Endothelial cell of umbilical vein (primary cell): Measurements from ENCODE around the gene DUSP10.

Experiments used
- CTCF ChIP-seq, 2 donors: IDR thresholded peaks; 1 replicate in 1 of 2; 2 replicates in 1 of 2; pipeline ENCODE4 v1.5.1; 2011; ENCODE audit warnings: low read length in 2 of 2, mild to moderate bottlenecking in 2 of 2, moderate library complexity in 2 of 2, control low read depth in 1 of 2, inconsistent platforms in 1 of 2, low read depth in 1 of 2; ENCODE audit not compliant: insufficient read depth in 1 of 2; ENCODE audit errors: extremely low read depth in 1 of 2
- MAX ChIP-seq: IDR thresholded peaks from 2 replicates; pipeline ENCODE4 v1.6.1; 2011; ENCODE audit not compliant: insufficient read depth, insufficient read length

DNA sequence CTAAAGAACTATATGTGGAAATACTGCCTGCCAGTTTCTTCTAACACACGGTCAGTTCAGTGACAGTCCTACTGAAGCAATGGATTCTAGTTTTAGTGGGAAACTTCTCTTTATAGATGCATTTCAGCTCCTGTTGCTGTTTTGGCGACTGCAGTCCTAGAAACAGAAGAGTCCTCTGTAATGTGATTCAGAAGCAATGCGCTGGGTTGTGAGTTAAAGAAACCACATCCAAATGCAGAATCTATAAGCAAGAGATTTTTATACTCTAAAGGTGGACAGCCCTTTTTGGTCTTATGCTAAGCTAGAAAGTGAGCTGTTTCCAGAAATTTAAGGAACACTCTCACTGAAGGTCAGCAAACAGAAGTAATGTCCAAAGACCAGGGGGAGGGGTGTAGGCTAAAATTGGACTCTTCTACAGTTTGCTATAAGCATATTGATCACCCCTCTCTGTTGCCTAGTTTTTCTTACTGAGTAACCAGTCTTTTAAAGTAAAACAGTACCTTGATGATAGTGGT, 30.8 kb downstream of the DUSP10 start:
- TF ChIP-seq MAX (no peak), CTCF (IDR thresholded peaks at IDR 0.05; ENCODE audit: extremely low read depth in 1 of 2, insufficient read depth in 1 of 2, low read depth in 1 of 2, low read length in 2 of 2) (no peak)
